Vagina (tissue), 2 donors: ENCODE data around the gene CYTH4. TPM values are rescaled to one million over a fixed set of nuclear protein-coding genes. Genes with fewer than 3 reads are reported as not detected.

Experiments used
- DNase-seq, 2 donors: peaks; one replicate each; pipeline ENCODE4 v3.0.0-alpha.2; 2017; ENCODE audit errors: extremely low spot score in 2 of 2
- H3K27ac ChIP-seq: fragments of 200-600 bp; sonication (generic); one replicate; pipeline ENCODE4 v1.5.1; 2019
- H3K27me3 ChIP-seq: fragments of 200-600 bp; sonication (generic); one replicate; pipeline ENCODE4 v1.5.1; 2019
- H3K36me3 ChIP-seq, 2 donors: fragments of 200-600 bp; sonication (generic); one replicate each; pipeline ENCODE4 v1.5.1; 2017 to 2019
- H3K4me1 ChIP-seq: fragments of 200-600 bp; sonication (generic); one replicate; pipeline ENCODE4 v1.5.1; 2019
- H3K4me3 ChIP-seq, 2 donors: fragments of 200-600 bp; sonication (generic); 1 replicate in 1 of 2; 2 replicates in 1 of 2; pipeline ENCODE4 v1.5.1; 2016 to 2019
- H3K9me3 ChIP-seq: fragments of 200-600 bp; sonication (generic); one replicate; pipeline ENCODE4 v1.5.1; 2019
- CTCF ChIP-seq, 3 experiments: fragments of 450-650 bp in 2 of 3; fragments of 200-600 bp in 1 of 3; sonication (generic) in 1 of 3; IDR thresholded peaks; one replicate each; pipeline ENCODE4 v1.5.1; 2017 to 2019; ENCODE audit warnings: antibody characterized with exemption in 3 of 3, mild to moderate bottlenecking in 2 of 3, moderate library complexity in 2 of 3
- POLR2A ChIP-seq, 2 donors: fragments of 450-650 bp; IDR thresholded peaks; one replicate each; pipeline ENCODE4 v1.6.1; 2017; ENCODE audit warnings: antibody characterized with exemption in 2 of 2, mild to moderate bottlenecking in 2 of 2, moderate library complexity in 2 of 2
- POLR2AphosphoS5 ChIP-seq, 2 donors: sonication (generic); formaldehyde crosslinking; IDR thresholded peaks; one replicate each; pipeline ENCODE4 v1.9.0; 2017; ENCODE audit warnings: antibody characterized with exemption in 2 of 2, mild to moderate bottlenecking in 2 of 2, low read depth in 1 of 2; ENCODE audit not compliant: insufficient read depth in 1 of 2
- intact Hi-C: fragments of 100-400 bp; cut with DNase I; formaldehyde crosslinking; loops from one replicate; pipeline ENCODE4 v1.15.1; 2023
- total RNA-seq: library from RNA; depleted of rRNA; stranded (reverse); fragments of >200 nt; gene quantifications from one replicate; pipeline ENCODE4 v1.2.3, GENCODE V29; 2016

The CYTH4 gene
- total RNA-seq, 1 donor from 2014 or later, result 16.2 TPM

- no peak overlapping the region for H3K27ac ChIP-seq
- H3K4me3 ChIP-seq, result no peak overlapping the region
- peaks cover 12% of the 10 kb centered on the region for H3K9me3 ChIP-seq
- H3K4me1 ChIP-seq, result no peaks in the 10 kb centered on the region
- H3K36me3 ChIP-seq, result no peaks in the 10 kb centered on the region
- intact Hi-C loops, result no loop called here
- no peak for DNase-seq
- no peaks in the 10 kb centered on the region for H3K27me3 ChIP-seq
- TF ChIP-seq POLR2AphosphoS5 (IDR thresholded peaks at IDR 0.05; ENCODE audit: insufficient read depth in 1 of 2, low read depth in 1 of 2) (no peak), CTCF (IDR thresholded peaks at IDR 0.05) (no peak), POLR2A (IDR thresholded peaks at IDR 0.05) (no peak)
These were observed 15.7 kb upstream of the CYTH4 start for GRCh38 chr22:37266581-37267134.

GRCh38 chr22:37267135-37267587, 15.1 kb upstream of the CYTH4 start:
- peaks cover 12% of the 10 kb centered on the region for H3K9me3 ChIP-seq
- no peak for TF ChIP-seq POLR2A (IDR thresholded peaks at IDR 0.05)
- TF ChIP-seq CTCF (IDR thresholded peaks at IDR 0.05), result peak; percentile 22 to 39 (median 29)
- no peak for TF ChIP-seq POLR2AphosphoS5 (IDR thresholded peaks at IDR 0.05; ENCODE audit: insufficient read depth in 1 of 2, low read depth in 1 of 2)
- DNase-seq, result no peak
- intact Hi-C loops, result no loop called here
- H3K27me3 ChIP-seq, result no peaks in the 10 kb centered on the region
- no peaks in the 10 kb centered on the region for H3K36me3 ChIP-seq
- no peak overlapping the region for H3K27ac ChIP-seq
- no peak overlapping the region for H3K4me3 ChIP-seq
- no peaks in the 10 kb centered on the region for H3K4me1 ChIP-seq

DNA sequence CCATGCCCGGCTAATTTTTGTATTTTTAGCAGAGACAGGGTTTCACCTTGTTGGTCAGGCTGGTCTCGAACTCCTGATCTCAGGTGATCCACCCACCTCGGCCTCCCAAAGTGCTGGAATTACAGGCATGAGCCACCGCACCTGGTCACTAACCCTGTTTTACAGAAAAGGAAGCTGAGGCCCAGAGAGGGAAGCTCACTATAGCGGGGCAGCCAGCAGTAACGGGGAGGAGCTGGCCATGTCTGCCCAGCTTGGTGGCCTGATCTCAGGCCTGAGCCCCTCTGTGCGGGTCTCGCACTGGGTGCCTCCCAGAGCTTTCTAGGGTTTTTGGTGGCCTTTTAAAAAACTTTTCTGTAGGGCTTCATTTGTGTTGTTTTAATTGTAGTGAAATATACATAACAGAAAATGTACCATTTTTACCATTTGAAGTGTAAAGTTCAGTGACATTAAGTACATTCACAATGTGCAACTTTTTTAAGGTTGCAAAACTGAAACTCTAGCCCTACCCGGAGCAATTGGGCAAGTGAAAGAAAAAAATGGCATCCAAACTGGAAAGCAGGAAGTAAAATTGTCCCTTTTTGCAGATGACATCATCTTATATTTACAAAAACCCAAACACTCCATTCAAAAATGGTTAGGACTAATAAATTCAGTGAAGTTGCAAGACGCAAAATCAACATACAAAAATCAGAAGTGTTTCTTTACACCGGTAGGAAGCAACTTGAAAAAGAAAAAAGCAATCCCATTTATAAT, 14.5 kb upstream of the CYTH4 start:
- Histone ChIP-seq H3K4me1 (no peaks in the 10 kb centered on the region), H3K4me3 (no peak overlapping the region), H3K27ac (no peak overlapping the region), H3K9me3 (peaks cover 12% of the 10 kb centered on the region), H3K36me3 (no peaks in the 10 kb centered on the region), H3K27me3 (no peaks in the 10 kb centered on the region)
- intact Hi-C loops, result no loop called here
- TF ChIP-seq CTCF (IDR thresholded peaks at IDR 0.05), result no peak
- TF ChIP-seq POLR2A (IDR thresholded peaks at IDR 0.05), result no peak
- TF ChIP-seq POLR2AphosphoS5 (IDR thresholded peaks at IDR 0.05; ENCODE audit: insufficient read depth in 1 of 2, low read depth in 1 of 2), result no peak
- DNase-seq, result no peak

DNA sequence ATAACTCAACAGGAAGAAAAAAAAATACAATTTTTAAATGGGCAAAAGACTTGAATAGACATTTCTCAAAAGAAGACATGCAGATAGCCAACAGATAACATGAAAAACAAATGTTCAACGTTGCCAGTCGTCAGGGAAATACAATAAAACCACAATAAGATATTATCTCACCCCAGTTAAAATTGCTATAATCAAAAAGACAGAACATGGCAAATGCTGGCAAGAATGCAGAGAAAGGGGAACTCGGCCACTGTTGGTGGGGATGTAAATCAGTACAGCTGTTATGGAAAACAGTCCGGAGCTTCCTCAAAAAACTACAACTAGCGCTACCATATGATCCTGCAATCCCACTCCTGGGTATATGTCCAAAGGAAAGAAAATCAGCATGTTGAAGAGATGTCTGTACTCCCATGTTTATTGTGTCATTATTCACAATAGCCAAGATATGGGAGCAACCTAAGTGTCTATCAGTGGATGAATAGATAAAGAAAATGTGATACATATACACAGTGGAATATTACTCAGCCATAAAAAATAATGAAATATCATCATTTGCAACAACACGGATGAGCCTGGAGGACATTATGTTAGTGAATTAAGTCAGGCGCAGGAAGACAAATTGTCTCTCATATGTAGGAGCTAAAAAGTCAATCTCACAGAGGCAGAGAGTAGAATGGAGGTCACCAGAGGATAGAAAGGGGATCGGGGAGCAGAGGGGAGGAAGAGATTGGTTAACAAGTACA, 12.2 kb upstream of the CYTH4 start:
- TF ChIP-seq POLR2AphosphoS5 (IDR thresholded peaks at IDR 0.05; ENCODE audit: insufficient read depth in 1 of 2, low read depth in 1 of 2) (no peak), CTCF (IDR thresholded peaks at IDR 0.05) (no peak), POLR2A (IDR thresholded peaks at IDR 0.05) (no peak)
- H3K27me3 ChIP-seq, result no peaks in the 10 kb centered on the region

More for the DNA sequence above, 12.2 kb upstream of the CYTH4 start:
- Histone ChIP-seq H3K27ac (no peak overlapping the region), H3K4me3 (no peak overlapping the region), H3K4me1 (no peaks in the 10 kb centered on the region), H3K9me3 (no peaks in the 10 kb centered on the region), H3K36me3 (no peaks in the 10 kb centered on the region)
- intact Hi-C loops, result no loop called here
- no peak for DNase-seq
